GM18526 (cell line): ENCODE data around the gene COX4I2.

Experiments
- POLR2A ChIP-seq: IDR thresholded peaks from 3 replicates; pipeline ENCODE4 v1.6.1; 2011; ENCODE audit not compliant: insufficient read length; ENCODE audit errors: extremely low read depth

COX4I2 gene

DNA sequence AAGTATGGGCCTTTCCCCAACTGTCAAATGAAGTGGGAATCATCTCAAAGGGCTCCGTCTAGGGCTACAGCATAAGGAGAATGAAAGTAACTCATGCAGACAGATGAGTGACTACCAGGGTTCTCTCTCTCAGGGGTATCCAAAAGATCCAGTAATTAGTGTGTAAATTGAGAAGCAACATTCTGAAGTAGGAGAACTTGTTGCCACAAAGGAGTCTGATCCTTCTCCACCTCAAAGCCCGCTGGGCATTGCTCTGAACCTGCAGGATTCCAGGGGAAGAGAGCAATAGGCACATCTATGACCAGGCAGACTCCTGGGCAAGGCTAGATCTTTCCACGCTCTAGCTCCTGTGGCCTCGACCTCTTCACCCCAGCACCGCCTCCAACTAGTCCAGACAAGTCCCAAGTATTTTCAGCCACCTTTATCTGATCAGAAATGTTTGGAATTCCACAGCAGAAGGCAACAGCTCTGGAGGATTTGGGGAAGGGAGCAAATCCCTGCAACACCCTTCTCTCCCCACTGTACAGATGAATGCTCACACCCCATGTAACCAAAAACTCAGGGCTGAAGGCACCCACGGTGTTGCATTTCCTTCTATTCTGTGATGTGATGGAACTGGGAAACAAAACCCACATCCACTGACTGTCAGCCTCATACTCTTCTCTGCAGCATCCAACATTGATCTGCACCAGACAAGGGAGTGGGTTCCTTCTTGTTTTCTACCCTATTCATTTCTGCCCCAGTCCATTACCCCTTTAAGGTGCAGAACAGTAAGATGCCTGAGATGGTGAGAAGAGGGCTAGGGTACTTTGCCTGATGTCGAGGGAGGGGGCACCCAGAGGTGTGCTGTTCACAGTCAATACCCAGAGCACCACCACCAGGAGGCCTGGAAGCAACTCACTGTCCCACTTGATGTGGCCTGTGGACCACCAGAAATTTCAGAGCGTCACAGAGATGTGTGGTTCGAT lies 41.0 kb downstream of the COX4I2 start:
- no peak for TF ChIP-seq POLR2A

DNA sequence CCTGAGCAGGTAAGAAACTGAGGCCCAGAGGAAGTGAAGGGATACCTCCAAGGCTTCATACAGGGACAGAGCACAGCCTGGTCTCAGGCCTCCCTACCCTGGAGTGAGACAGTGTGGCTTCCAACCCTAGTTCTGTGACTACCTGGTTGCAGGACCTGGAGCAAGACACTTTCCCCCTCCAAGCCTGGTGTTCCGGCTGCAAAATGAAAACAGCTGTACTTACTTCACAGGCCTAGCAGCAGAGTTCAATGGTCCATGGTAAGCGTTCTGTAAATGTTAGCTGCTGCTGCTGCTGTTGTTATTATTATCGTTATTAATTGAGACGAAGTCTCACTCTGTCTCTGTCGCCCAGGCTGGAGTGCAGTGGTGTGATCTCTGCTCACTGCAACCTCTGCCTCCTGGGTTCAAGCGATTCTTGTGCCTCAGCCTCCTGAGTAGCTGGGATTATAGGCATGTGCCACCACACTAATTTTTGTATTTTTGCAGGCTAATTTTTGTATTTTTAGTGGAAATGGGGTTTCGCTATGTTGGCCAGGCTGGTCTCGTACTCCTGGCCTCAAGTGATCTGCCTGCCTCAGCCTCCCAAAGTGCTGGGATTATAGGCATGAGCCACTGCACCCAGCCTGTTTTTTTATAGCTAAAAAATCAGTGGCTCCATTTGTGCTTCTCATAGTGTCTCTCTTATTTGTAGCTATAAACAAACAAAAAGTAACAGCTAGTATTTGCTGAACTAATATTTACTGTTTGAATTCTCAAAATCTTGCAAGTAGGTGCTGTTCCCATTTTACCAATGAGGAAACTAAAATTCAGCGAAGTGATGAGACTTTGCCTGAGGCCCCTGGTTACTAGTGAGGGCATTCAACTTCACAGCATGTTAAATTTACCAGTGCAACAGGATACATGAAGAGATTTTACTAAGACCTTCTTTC lies 41.9 kb downstream of the COX4I2 start:
- no peak for TF ChIP-seq POLR2A

DNA sequence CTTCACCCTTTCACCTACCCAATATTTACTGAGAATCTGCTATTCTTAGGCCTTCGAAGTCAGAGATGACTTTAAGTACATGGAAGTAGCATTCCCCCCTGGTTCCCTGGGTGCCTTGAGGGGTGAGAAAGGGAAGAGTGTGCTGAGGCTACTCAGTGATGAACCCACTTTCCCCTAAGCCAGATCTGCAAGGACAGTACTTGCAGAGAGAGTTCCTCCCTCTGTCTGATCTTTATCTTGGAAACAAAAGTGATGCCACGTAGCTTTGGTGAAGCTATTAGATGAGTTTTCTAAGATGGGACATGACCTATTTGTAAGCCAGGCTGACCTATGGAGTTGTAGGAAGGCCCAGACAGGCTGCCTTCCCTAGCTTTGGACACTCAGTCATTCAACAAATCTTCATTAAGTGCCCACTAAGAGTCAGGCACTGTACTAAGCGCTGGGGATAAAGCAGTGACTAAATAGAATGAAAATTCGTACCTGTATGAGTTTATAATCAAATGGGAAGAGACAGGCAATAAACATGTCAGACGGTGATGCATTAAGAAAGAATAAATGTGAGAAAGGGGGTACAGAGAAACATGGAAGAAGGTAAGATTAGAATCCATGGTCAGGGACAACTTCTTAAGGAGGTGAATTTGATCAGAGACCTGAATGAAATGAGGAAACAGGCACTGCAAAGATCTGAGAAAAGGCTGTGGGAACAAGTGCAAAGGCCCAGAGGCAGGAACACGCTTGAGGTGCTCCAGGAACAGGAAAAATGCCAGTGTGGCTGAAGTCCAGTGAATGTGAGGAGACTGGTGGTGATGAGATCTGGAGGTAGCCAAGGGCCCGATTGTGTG lies 42.8 kb downstream of the COX4I2 start:
- TF ChIP-seq POLR2A: no peak

DNA sequence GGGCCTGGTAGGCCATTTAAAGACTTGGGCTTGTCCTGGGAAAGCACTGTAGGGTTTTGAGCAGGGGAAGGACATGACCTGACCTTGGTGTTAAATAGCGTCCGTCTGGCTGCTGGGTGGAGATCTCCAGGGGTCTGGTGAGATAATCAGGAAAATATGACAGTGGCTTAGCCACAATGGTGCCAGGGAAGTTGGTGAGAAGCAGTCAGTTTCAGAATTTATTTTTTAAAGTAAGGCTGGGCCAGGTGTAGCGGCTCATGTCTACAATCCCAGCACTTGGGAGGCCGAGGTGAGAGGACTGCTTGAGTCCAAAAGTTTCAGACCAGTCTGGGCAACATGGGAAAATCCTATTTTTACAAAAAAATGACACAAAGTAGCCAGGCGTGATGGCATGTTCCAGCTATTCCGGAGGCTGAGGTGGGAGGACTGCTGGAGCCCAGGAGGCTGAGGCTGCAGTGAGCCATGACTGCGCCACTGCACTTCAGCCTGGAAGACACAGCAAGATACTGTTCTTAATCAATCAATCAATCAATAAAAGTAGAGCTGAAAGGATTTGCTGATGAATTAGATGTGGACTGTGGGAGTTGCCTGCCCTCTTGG lies 43.5 kb downstream of the COX4I2 start:
- TF ChIP-seq POLR2A: no peak

DNA sequence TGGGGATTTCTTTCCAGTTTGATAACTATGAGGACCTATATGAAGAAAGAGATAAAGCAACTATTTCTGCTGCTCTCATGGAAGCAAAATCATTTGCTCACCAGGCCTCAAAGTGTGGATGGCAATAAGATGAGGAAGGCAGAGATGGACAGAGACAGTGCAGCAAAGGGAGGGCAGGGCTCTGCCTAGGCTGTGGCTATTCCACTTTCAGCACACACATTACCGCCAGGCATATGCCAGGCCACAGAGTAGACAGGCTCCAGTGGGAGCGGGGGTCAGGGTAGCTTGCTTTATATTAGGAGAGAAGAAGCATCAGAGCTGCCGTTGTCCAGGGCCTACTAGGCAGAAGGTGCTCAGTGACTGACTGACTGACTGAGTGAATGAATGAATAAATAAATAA lies 44.1 kb downstream of the COX4I2 start:
- no peak for TF ChIP-seq POLR2A

DNA sequence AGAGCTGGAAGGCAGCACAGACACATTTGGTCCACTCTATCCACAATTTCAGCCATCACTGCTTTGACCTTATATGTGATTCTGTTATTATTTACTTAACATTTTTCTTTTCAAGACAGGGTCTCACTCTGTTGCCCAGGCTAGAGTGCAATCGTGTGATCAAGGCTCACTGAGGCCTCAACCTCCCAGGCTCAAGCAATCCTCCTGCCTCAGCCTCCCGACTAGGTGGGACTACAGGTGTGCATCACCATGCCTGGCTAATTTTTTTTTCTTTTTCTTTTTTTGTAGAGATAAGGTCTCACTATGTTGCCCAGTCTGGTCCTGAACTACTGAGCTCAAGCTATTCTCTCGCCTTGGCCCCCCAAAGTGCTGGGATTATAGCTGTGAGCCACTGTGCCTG lies 44.6 kb downstream of the COX4I2 start:
- no peak for TF ChIP-seq POLR2A

DNA sequence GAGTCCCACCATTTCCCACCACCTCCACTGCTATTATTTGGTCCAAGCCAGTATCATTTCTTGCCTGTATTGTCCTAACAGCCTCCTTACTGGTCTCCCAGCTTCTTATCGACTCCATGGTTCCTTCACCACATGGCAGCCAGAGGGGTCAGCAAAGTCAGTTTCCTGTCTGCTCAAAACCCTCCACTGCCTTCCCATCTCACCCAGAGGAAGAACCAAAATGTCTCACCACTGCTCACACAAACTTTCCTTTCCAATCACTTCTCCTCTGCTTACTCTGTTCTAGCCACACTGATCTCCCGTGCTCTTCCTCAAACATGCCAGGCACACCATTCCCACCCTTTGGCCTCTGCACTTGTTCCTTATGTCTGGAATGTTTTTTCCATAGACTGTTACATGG lies 45.2 kb downstream of the COX4I2 start:
- no peak for TF ChIP-seq POLR2A

DNA sequence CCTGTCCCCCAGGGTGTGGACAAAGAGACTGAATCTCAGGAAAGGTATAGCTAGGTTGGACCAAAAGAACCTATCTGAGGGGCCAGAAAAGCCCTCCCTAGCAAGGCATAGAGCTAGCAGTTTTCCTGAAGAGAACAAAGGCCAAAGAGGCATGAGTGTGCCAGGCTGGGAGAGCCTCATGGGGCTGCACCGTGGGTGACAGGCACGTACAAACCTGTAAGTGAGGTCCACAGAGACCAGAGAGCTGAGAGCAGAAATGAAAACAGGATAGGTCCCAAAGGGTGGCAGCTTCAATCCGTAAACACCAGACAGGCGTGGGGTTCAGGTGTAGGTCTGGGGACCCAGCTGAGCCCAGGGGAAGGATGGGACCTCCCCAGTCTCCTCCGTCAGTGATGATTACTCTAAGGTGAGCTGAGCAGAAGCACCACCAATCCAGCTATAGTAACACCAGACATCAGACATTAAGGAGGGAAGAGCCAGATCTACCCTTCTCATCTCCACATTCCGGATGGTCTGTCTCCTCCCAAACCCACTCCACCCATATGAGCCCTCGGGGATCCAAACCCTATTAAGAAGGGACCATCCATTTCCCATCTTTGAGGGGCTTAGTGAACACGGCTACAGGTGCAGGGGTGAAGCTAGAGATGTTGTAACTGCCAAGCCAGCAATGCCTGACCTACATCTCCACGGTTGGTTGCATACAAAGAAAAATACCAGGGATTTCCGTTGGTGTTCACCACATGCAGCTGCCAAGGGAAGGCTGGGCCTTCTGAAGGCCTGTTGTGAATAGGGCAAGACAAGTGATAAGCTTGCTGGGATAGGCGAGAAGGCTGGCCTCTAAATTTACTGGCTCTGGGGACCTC lies 46.7 kb downstream of the COX4I2 start:
- TF ChIP-seq POLR2A: no peak

DNA sequence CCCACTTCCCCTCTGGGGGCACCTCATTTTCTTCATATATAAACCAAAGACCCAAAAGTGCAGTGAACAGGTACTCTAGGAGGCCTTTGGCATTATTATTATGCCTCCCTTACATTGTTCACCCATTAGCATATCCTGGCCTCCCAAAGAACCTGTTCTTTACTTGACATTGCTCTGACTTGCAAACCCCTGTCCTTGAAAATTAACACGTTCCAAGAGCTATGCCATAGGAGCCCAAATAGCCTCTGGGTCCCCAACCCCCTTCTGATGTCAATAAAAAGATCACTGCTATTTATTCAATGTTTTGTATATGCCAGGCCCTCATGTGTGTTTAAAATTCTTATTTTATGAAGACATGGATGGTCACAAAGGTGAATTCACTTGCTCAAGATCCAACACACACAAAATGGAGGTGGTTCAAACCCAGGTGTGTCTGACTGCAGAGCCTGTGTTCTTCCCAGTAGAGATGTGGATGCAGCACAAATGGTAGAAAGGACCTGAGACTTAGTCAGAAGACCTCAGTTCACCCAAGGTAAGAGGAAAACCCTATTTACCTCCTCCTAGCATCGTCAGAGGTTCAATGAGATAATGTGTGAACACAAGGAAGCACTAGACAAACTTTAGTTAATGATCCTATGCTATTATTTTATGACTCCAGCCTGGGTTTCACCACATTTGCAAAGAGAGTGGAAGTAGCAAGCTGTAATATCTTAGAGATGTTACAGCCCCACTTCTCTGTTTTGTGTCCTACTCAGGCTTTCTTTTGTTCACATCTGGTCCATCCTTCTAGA lies 48.3 kb downstream of the COX4I2 start:
- no peak for TF ChIP-seq POLR2A

DNA sequence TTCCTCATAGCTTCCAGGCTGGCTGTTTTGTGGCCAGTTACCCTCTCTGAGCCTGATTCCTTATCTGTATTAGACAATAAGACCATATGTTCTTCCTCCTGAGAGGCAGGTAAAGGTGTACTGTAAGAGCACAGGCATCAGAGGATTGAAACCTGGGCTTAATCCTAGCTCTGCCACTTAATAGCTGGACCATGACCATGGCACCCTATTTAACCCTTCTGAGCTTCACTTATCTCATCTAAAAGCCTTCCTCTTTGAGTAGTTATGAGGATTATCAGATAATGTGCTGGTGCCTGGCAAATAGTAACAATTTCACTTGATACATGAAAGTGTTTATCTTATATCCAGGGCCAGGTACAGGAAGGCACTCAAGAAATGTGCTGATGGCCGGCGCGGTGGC lies 50.1 kb downstream of the COX4I2 start:
- no peak for TF ChIP-seq POLR2A

DNA sequence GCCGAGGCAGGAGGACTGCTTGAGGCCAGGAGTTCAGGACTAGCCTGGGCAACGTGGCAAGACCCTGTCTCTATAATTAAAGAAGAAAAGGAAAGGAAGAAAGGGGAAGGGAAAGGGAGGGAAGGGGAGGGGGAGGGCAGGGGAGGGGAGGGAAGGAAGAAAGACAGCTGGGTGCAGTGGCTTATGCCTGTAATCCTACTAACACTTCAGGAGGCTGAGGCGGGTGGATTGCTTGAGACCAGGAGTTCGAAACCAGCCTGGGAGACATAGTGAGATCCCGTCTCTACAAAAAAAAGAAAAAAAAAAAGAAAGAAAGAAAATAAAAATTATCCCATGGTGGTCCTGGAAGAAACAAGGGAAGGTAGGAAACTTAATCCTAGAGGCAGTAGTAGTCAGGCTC lies 51.4 kb downstream of the COX4I2 start:
- TF ChIP-seq POLR2A: no peak

DNA sequence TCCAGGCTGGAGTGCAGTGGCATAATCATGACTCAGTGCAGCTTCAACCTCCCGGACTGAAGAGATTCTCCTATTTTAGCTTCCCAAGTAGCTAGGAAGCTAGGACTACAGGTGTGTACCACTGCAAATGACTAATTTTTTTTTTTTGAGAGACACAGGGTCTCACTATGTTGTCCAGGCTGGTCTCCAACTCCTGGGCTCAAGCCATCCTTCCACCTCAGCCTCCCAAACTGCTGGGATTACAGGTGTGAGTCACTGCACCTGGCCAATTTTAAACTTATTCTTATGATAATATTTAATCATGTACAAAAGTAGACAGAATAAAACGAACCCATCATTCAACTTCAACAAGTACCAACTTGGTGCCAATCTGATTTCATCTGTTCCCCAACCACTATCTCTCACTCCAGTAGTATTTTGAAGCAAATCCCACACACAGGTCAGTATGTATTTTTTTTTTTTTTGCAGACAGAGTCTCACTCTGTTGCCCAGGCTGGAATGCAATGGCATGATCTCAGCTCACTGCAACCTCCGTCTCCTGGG lies 52.5 kb downstream of the COX4I2 start:
- TF ChIP-seq POLR2A: no peak
